ENCODE results near the gene SUPT5H. TPM values are rescaled to one million over a fixed set of nuclear protein-coding genes. Genes with fewer than 3 reads are reported as not detected.

Gene SUPT5H
- total RNA-seq, 3 donors from 2014 or later (not counting 1 experiment from before 2014, with no cell fraction given): 228 to 256 (median 230) TPM

DNA sequence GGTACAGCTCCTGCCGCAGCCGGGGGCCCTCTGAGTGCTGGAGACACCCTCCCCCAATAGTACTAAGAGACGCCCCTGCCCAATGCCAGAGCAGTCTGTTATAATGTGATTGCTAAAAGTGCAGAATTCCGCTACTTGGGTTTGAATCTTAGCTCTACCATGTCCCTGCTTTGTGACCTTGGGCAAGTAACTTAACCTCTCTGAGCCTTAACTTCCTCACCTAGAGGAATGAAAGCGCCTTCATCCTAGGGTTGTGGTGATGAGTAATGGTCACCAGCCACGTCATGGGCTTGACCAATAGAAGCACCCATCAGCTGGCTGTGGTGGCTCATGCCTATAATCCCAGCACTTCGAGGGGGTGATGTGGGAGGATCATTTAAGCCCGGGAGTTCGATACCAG is 26.4 kb upstream of the SUPT5H start:
- no peaks in the 10 kb centered on the region for H3K9me3 ChIP-seq (ENCODE audit: control insufficient read depth, insufficient read depth, low read length)
- no peak overlapping the region for H3K27ac ChIP-seq (ENCODE audit: low read length)
- TF ChIP-seq, protein P1, sequence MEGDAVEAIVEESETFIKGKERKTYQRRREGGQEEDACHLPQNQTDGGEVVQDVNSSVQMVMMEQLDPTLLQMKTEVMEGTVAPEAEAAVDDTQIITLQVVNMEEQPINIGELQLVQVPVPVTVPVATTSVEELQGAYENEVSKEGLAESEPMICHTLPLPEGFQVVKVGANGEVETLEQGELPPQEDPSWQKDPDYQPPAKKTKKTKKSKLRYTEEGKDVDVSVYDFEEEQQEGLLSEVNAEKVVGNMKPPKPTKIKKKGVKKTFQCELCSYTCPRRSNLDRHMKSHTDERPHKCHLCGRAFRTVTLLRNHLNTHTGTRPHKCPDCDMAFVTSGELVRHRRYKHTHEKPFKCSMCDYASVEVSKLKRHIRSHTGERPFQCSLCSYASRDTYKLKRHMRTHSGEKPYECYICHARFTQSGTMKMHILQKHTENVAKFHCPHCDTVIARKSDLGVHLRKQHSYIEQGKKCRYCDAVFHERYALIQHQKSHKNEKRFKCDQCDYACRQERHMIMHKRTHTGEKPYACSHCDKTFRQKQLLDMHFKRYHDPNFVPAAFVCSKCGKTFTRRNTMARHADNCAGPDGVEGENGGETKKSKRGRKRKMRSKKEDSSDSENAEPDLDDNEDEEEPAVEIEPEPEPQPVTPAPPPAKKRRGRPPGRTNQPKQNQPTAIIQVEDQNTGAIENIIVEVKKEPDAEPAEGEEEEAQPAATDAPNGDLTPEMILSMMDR (IDR thresholded peaks at IDR 0.05): no peak
- ATAC-seq: no peak
- no peaks in the 10 kb centered on the region for H3K36me3 Mint-ChIP-seq
- 87% methylated on average over 8 of the region's 9 CpGs for WGBS (ENCODE audit: insufficient coverage)
- peaks cover under 1% of the 10 kb centered on the region for H3K4me1 ChIP-seq (ENCODE audit: control insufficient read depth, insufficient read depth, low read length)
- H3K9me3 Mint-ChIP-seq: no peaks in the 10 kb centered on the region
- DNase-seq: no peak
- no peak overlapping the region for H3K27ac Mint-ChIP-seq
- peaks cover 7 to 16% of the 10 kb centered on the region in 2 donors for H3K4me1 Mint-ChIP-seq
- intact Hi-C loops (cut with micrococcal nuclease): no loop called here
- H3K4me3 ChIP-seq (ENCODE audit: low read length): no peak overlapping the region
- H3K27me3 ChIP-seq (ENCODE audit: control insufficient read depth, insufficient read depth, low read length): no peaks in the 10 kb centered on the region
- H3K27me3 Mint-ChIP-seq (ENCODE audit: low read depth in 2 of 2): no peaks in the 10 kb centered on the region
- peaks cover 11% of the 10 kb centered on the region for H3K36me3 ChIP-seq (ENCODE audit: control insufficient read depth, insufficient read depth, low read length)
- H3K4me3 Mint-ChIP-seq: no peak overlapping the region

- peak in 1 of 2 donors; percentile 19 for DNase-seq
- no peak overlapping the region for H3K4me3 Mint-ChIP-seq
- H3K27ac Mint-ChIP-seq: no peak overlapping the region
- ATAC-seq: no peak
- Histone ChIP-seq H3K4me3 (ENCODE audit: low read length) (no peak overlapping the region), H3K36me3 (ENCODE audit: control insufficient read depth, insufficient read depth, low read length) (peaks cover 10% of the 10 kb centered on the region), H3K27ac (ENCODE audit: low read length) (no peak overlapping the region), H3K4me1 (ENCODE audit: control insufficient read depth, insufficient read depth, low read length) (no peaks in the 10 kb centered on the region), H3K9me3 (ENCODE audit: control insufficient read depth, insufficient read depth, low read length) (no peaks in the 10 kb centered on the region), H3K27me3 (ENCODE audit: control insufficient read depth, insufficient read depth, low read length) (no peaks in the 10 kb centered on the region)
- H3K36me3 Mint-ChIP-seq: no peaks in the 10 kb centered on the region
- intact Hi-C loops (cut with micrococcal nuclease): no loop called here
- no peaks in the 10 kb centered on the region for H3K9me3 Mint-ChIP-seq
- WGBS (ENCODE audit: insufficient coverage): 98% methylated on average over 13 of the region's 15 CpGs
- TF ChIP-seq, protein P1 (IDR thresholded peaks at IDR 0.05): no peak
- H3K4me1 Mint-ChIP-seq: no peaks in the 10 kb centered on the region
- H3K27me3 Mint-ChIP-seq (ENCODE audit: low read depth in 2 of 2): no peaks in the 10 kb centered on the region
These were observed 24.6 kb upstream of the SUPT5H start for GRCh38 chr19:39420769-39421168.

DNA sequence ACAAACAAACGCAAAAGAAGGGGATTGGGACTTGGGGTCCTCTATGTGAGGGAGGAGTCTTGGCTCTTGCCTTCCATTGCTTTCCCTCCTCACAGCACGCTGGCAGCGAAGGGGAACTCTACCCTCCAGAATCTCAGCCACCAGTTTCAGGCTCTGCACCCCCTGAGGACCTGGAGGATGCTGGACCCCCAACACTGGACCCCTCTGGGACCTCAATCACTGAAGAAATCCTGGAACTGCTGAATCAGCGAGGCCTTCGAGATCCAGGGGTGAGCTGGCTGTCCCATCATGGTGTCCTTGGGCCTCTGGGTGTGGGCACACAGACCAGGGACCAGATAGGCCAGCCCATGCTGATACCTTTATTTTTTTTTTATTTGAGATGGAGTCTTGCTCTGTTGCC is 23.4 kb upstream of the SUPT5H start:
- Histone ChIP-seq H3K36me3 (ENCODE audit: control insufficient read depth, insufficient read depth, low read length) (peaks cover 7% of the 10 kb centered on the region), H3K4me3 (ENCODE audit: low read length) (no peak overlapping the region), H3K9me3 (ENCODE audit: control insufficient read depth, insufficient read depth, low read length) (no peaks in the 10 kb centered on the region), H3K27ac (ENCODE audit: low read length) (no peak overlapping the region), H3K27me3 (ENCODE audit: control insufficient read depth, insufficient read depth, low read length) (no peaks in the 10 kb centered on the region), H3K4me1 (ENCODE audit: control insufficient read depth, insufficient read depth, low read length) (no peaks in the 10 kb centered on the region)
- Mint-ChIP-seq H3K27me3 (ENCODE audit: low read depth in 2 of 2) (no peaks in the 10 kb centered on the region), H3K4me1 (no peaks in the 10 kb centered on the region), H3K4me3 (no peak overlapping the region), H3K9me3 (no peaks in the 10 kb centered on the region), H3K36me3 (no peaks in the 10 kb centered on the region), H3K27ac (no peak overlapping the region)
- DNase-seq: peak in 1 of 2 donors; percentile 15
- TF ChIP-seq, protein P1 (IDR thresholded peaks at IDR 0.05): no peak
- 96% methylated on average over 4 of the region's 5 CpGs for WGBS (ENCODE audit: insufficient coverage)
- intact Hi-C loops (cut with micrococcal nuclease): no loop called here
- ATAC-seq: no peak
